Effector memory CD4-positive, alpha-beta T cell (primary cell): ENCODE data around the gene CUL7.

Experiments used
- DNase-seq, 3 donors: peaks; one replicate each; pipeline ENCODE4 v3.0.0-alpha.2; 2020
- H3K27ac ChIP-seq: 2 replicates; pipeline ENCODE4 v1.7.0; 2013; ENCODE audit warnings: mild to moderate bottlenecking, low read length, moderate library complexity; ENCODE audit not compliant: insufficient read depth, poor library complexity, severe bottlenecking
- H3K27me3 ChIP-seq: replicated peaks from 2 replicates; pipeline ENCODE4 v1.7.0; 2013; ENCODE audit warnings: mild to moderate bottlenecking, low read length; ENCODE audit not compliant: insufficient read depth, control insufficient read depth, poor library complexity, severe bottlenecking
- H3K36me3 ChIP-seq: 2 replicates; pipeline ENCODE4 v1.7.0; 2013; ENCODE audit warnings: mild to moderate bottlenecking, low read length, moderate library complexity; ENCODE audit not compliant: control insufficient read depth, insufficient read depth
- H3K4me1 ChIP-seq: 2 replicates; pipeline ENCODE4 v1.7.0; 2013; ENCODE audit warnings: low read length, mild to moderate bottlenecking; ENCODE audit not compliant: control insufficient read depth, insufficient read depth, poor library complexity, severe bottlenecking
- H3K4me3 ChIP-seq: 2 replicates; pipeline ENCODE4 v1.7.0; 2013; ENCODE audit warnings: low read length, low read depth, mild to moderate bottlenecking; ENCODE audit not compliant: insufficient read depth, poor library complexity, severe bottlenecking
- H3K9me3 ChIP-seq: 2 replicates; pipeline ENCODE4 v1.7.0; 2013; ENCODE audit warnings: mild to moderate bottlenecking, low read length, moderate library complexity; ENCODE audit not compliant: control insufficient read depth

Gene CUL7

DNA sequence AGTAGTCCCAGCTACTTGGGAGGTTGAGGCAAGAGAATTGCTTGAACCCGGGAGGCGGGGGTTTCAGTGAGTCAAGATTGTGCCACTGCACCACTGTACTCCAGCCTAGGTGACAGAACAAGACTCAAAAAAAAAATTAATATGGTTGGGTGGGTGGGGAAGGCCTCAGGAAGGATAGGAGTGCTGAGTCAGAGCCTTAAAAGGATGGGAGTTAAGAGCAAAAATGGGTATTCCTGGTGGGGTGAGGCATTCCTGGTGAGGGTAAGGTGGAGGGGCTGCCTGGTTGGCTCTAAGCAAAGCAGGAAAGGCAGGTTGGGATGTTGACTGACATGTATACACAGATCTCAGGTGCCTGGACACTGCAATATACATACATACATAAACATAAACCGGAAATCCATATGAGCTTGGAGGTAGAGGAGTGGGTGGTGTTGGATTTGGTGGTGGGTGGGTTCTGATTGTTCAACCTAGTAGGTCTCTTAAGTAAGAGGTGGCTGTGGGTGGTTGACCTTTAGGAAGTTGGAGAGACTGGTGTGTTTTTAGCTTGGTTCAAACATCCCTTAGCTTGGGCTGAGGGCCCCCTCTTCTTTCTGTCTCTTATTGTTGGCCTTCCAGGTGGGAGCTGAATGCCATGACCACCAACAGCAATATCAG, 33.5 kb downstream of the CUL7 start:
- Histone ChIP-seq H3K36me3 (peaks cover 28% of the 10 kb centered on the region), H3K27me3 (no peaks in the 10 kb centered on the region)

DNA sequence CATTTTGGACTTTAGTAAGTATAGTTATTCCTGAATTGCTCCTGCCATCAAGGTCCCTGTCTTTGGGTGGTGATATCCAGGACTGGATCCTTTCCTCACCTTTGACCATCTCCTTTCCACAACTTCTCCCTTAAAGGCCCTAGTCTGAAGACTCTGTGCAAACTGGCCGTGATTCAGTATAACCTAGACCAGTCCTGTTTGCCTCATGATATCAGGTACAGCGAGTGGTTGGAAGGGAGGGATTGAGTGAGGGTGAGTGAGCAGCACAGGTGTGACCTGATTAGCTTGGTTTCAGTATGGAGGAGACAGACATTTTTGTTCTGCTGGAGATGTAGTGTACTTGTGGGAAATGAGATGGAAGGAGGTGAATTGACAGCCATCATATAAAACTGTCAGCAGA, 34.5 kb downstream of the CUL7 start:
- Histone ChIP-seq H3K4me3 (no peak overlapping the region), H3K4me1 (peaks cover 26% of the 10 kb centered on the region), H3K36me3 (peaks cover 20% of the 10 kb centered on the region), H3K27me3 (no peaks in the 10 kb centered on the region), H3K9me3 (no peaks in the 10 kb centered on the region), H3K27ac (no peak overlapping the region)
- DNase-seq: no peak

More for the DNA sequence above, 33.5 kb downstream of the CUL7 start:
- no peak overlapping the region for H3K4me3 ChIP-seq
- peaks cover 16% of the 10 kb centered on the region for H3K4me1 ChIP-seq
- no peak for DNase-seq
- no peak overlapping the region for H3K27ac ChIP-seq
- no peaks in the 10 kb centered on the region for H3K9me3 ChIP-seq

DNA sequence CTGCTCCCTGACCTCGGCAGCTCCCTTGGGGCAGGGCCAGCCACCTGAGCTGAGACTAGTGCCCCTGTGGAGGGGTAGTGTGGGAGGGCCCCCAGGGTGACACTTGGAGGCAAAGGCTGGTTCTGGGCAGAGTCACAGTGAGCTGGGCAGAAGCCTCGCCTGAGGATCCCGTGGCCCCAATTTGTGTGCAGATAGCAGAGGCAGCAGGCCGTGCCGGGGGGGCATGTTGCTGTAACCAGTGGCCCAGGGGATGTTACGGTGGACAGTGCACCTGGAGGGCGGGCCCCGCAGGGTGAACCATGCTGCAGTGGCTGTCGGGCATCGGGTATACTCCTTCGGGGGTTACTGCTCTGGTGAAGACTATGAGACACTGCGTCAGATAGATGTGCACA, 36.7 kb downstream of the CUL7 start:
- no peaks in the 10 kb centered on the region for H3K27me3 ChIP-seq
- H3K36me3 ChIP-seq: peaks cover 23% of the 10 kb centered on the region
- no peaks in the 10 kb centered on the region for H3K9me3 ChIP-seq
- peaks cover 25% of the 10 kb centered on the region for H3K4me1 ChIP-seq
- H3K27ac ChIP-seq: no peak overlapping the region
- no peak for DNase-seq
- H3K4me3 ChIP-seq: no peak overlapping the region

DNA sequence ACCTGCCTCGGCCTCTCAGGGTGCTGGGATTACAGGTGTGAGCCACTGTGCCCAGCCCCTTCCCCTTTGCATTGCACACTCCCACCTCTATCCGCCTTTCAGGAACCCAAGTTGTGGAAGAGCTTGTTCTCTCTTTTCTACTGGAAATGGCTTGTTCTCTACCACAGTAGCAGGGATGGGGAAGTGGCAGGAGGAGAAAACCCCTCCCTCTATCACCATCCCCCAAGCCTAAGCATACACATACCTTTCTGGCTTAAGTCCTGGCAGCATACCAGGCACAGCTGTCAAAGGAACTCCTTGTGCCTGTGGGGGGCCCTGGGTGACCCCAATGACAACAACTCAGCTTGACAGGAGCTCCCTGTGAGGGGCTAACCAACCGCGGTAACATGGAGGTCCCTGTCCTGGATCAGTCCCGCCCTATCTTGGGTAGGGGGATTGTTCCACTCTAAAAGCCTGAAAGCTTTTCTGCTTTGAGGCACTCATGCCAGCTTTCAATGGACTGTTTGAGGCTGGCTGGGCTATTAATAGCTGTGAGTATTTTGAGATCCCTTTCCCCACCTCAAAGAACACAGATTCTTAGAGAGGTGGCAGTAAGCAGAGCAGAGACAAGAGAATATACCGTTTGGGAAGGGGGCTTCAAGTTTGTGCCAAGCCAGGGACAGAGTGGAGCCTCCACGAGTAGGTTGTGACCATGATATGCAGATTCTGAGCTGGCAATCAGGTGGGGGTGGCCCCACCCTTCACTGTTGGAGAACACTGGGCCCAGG, 37.3 kb downstream of the CUL7 start:
- no peaks in the 10 kb centered on the region for H3K27me3 ChIP-seq
- DNase-seq: no peak
- H3K27ac ChIP-seq: no peak overlapping the region
- no peak overlapping the region for H3K4me3 ChIP-seq
- no peaks in the 10 kb centered on the region for H3K9me3 ChIP-seq
- peaks cover 29% of the 10 kb centered on the region for H3K36me3 ChIP-seq
- peaks cover 25% of the 10 kb centered on the region for H3K4me1 ChIP-seq

DNA sequence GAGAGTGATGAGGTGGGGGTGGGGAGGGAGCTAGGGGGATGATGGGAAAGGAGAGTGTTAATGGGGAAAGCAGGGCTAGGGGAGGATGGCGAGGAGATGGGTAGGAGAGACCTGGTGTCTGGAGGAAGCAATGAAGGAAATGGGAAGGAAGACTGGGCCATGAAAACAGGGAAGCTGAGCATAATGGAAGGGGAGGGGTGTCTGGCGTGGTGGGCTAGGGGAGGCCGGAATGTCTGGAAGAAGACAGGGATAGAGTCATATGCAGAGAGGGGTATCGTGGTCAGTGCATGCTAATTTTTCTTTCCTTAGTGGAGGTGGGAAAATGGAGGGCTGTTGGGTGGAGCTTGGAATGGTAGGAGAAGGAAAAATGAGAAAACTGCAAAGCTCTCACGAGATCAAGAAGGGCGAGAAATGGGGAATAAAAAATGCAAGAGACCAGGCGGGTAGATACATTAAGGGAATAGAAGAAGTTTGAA, 39.2 kb downstream of the CUL7 start:
- H3K36me3 ChIP-seq: peaks cover 42% of the 10 kb centered on the region
- no peaks in the 10 kb centered on the region for H3K9me3 ChIP-seq
- DNase-seq: no peak
- H3K4me3 ChIP-seq: peak overlapping the region; percentile 80
- H3K4me1 ChIP-seq: peaks cover 21% of the 10 kb centered on the region
- H3K27me3 ChIP-seq: no peaks in the 10 kb centered on the region
- H3K27ac ChIP-seq: peak overlapping the region; percentile 79

DNA sequence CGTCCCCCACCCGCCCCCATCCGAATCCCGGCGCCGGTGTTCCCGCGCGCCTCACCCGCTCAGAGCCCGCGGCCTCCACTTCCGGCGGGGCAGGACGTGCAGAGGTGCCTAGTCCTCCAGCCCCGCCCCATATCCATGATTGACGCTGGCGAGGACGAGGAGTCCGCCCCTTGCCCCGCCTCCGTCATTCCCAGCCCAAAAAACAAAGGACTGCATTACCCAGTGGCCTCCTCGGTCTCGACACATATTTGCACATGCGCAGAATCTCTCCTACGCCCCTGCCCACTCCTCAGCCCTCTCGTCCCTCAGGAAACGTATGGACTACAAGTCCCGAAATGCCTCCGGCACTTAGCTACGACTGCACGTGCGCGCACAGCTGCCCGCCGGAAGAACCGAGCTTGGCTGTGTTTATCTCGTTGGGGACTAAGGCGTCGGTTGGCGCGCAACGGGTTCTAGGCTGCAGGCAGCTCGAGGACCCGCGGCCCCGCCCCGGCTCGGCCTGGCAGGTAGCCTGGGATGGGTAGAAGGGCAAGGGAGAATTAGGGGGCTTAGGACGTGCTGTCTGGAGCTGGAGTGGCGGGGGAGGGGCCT, 39.7 kb downstream of the CUL7 start, which contains the start of the genes KLHDC3 and MEA1:
Gene KLHDC3 (plus strand): TSS at position 407 of the 591 bp plus-strand sequence. CDS start 2,944 bp downstream, outside the sequence.
Gene MEA1 (minus strand): TSS at position 104 of the 591 bp plus-strand sequence. CDS start 133 bp downstream, outside the sequence.
- DNase-seq: peak; percentile 98 to 99 (median 99)
- Histone ChIP-seq H3K4me3 (peak within 1 kb of the TSS; percentile 80), H3K9me3 (no peaks in the 10 kb centered on the region), H3K27me3 (no peaks in the 10 kb centered on the region), H3K27ac (peak within 1 kb of the TSS; percentile 79), H3K4me1 (peaks cover 23% of the 10 kb centered on the region), H3K36me3 (peaks cover 48% of the 10 kb centered on the region)

DNA sequence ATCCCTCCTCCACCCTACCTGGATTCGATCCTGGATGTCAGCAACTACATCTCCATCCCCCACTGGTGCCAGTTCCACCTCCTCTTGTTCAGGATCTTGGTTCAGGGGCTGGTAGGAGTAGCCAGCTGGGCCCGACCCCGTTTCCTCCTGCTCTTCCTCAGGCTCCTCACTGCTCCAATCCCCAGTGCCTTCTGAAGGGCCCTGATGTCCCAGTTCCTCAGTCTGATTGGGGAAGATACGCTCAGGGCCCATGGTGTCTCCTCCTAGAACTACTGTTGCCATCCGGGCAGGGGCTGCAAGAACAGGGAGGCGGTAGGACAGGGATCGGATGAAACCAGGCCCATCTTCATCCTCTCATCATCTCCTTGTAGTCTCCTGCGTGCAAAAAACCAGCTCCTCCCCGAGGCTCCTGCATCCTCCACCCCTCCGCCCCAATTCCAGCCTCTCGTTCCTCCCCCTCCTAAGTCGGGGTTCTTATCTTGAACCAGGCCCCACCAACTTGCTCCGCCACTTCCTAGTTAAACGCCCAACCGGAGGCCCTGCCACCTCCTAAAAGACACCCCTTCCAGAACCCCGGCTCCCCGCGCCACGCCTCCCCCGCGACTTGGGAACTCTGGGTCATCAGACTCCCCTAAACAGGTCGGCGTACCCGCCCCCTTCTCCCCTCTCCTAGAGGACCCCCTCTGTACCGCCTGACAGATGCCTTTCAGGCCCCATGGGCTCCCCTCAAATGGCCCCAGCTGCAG, 40.4 kb downstream of the CUL7 start:
- no peaks in the 10 kb centered on the region for H3K9me3 ChIP-seq

DNA sequence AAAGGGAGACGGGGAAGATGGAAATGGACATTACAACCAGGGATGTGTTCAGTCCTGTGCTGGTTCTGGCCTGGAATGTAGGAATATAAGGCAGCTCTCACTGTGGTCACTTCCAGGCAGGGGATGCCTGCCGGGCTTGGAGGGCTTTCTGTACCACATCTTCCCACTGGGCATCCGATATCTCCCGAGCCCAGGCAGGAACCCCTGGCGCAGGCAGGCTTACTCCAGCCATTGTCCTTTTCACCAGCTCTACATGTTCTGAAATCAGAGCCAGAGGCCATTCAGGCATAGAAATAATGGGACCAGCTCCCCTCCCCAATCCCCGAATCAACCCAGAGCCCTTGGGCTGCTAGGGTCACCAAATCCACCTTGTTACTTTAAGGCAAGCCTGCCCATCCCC, 41.3 kb downstream of the CUL7 start:
- H3K27ac ChIP-seq: peak overlapping the region; percentile 79

More for the DNA sequence above, 40.4 kb downstream of the CUL7 start:
- DNase-seq: no peak
- peaks cover 23% of the 10 kb centered on the region for H3K4me1 ChIP-seq
- H3K27me3 ChIP-seq: no peaks in the 10 kb centered on the region
- H3K27ac ChIP-seq: peak overlapping the region; percentile 79
- H3K4me3 ChIP-seq: peak overlapping the region; percentile 80
- peaks cover 51% of the 10 kb centered on the region for H3K36me3 ChIP-seq

DNA sequence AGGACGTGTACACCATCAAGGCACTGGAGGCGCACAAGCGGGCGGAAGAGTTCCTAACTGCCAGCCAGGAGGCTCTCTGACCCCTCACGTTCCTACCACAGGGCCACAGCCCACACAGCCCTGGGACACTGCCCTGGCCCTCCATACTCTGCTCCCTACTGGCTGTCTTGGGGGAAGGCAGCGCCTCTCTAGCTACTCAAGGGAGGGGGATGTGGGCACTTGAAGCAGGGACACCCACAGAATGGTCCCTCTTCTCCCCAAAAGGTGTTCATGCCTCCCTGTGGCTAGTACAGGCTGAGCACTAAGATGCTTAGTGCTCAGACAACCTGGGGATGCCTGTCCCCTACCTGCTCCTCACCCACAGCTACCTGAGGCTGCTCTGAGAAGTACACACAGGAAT, 42.4 kb downstream of the CUL7 start:
- peaks cover 58% of the 10 kb centered on the region for H3K36me3 ChIP-seq
- DNase-seq: no peak
- H3K27me3 ChIP-seq: no peaks in the 10 kb centered on the region
- H3K4me1 ChIP-seq: peaks cover 19% of the 10 kb centered on the region
- H3K4me3 ChIP-seq: no peak overlapping the region
- no peaks in the 10 kb centered on the region for H3K9me3 ChIP-seq
- H3K27ac ChIP-seq: no peak overlapping the region

More for the DNA sequence above, 41.3 kb downstream of the CUL7 start:
- Histone ChIP-seq H3K36me3 (peaks cover 51% of the 10 kb centered on the region), H3K27me3 (no peaks in the 10 kb centered on the region), H3K9me3 (no peaks in the 10 kb centered on the region), H3K4me3 (no peak overlapping the region), H3K4me1 (peaks cover 22% of the 10 kb centered on the region)
- no peak for DNase-seq
